Fibroblast of skin of scalp (primary cell): ENCODE measurements around the gene KIAA0586.

ENCODE experiments used
- DNase-seq: peaks from one replicate; pipeline ENCODE4 v3.0.0-alpha.2; 2013

Gene KIAA0586

DNA sequence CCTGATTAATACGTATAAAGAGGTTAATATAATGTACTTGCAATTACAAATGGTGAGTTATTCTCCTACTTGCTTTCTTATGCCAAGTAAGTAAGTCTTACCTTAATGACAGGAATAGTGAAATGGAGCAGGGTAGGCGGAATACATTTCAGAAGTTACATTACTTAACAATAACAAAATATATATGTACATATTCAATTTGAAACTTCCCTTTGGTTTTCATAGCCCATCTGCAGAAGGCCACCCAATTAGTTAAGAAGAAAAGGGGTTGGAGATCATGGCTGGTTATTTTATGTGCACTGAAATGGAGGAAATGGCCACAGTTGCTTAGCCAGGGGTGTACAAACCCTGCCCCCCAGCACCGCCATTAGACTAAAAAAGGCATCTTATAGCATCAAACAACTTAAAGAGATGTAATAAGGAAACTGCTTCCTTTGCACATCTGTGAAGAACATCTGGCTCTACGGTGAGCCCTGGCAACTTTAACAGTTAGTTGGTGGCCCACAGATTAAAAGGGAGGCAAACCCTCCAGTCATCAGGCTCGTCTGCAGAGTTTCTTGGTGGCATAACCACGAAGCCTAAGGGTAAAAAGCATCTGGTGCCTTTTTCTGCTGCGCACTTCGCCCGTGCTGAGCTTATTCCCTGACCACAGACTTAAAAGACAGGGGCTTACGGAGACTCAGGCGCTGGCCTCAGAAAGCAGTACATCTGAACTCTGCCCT is 171.4 kb downstream of the KIAA0586 start:
- DNase-seq, result no peak

DNA sequence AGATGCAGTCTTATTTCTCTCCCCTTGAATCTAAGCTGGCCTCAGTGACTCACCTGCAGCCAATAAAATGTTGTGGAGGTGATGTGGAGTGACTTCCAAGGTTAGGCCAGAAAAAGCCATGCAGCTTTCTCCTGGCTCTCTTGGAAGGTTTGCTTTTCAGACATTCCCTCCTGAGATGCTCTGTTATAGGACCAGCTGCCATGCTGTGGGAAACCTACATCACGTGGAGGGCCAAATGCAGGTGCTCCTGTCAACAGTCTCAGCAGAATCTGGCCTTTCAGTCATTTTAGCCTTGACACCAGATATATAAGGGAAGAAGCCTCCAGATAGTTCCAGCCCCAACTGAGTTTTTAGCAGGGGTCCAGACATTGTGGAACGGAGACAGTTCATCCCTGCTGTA is 172.2 kb downstream of the KIAA0586 start:
- no peak for DNase-seq
